SK-N-MC (cell line): ENCODE results near the gene KANK3.

ENCODE experiments used
- EZH2 ChIP-seq: fragments of 200-600 bp; sonication (generic); IDR thresholded peaks from one replicate; pipeline ENCODE4 v1.6.1; 2017; ENCODE audit warnings: antibody characterized with exemption
- POLR2AphosphoS5 ChIP-seq: IDR thresholded peaks from 2 replicates; pipeline ENCODE4 v1.6.1; 2012; ENCODE audit warnings: mild to moderate bottlenecking, low read depth, low read length, borderline replicate concordance

DNA sequence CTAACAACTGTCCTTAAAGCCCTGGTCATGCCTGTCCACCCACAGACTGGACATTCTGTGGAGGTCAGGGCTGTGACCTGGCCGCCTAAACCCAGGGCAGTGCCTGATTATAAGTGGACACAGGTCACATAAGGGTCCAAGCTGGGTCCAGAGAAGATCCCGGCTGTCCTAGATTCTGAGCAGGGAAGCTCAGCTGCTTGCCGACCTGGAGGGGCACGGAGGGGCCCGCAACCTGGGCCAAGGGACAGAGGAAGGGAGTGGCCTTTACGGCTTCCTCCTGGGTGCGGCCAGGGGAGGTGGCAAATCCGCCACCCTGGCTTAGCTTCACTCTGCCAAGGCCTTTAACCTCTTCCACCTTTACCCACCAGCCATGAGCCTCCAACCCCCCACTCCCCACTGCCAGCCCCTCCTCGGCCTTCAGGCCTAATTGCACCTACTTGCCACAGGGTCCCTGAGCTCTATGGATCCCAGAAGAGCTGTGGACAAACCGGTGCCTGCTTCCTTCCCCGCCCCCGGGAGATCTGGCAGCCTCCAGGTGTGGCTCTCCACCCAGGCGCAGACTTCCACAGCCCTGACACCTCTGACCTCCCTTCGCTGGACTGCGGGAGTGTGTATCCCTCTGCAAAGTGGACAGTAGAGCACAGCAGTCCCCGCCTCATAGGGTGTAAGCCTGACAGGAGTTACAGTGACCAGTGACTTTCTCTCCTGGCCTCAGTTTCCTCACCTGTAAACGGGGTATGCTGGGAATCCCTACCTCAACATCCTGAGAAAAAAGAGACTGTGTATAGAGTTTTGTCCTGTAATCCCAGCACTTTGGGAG is 36.6 kb downstream of the KANK3 start:
- TF ChIP-seq POLR2AphosphoS5 (no peak), EZH2 (no peak)
